ENCODE data around the gene TSR3.

TSR3 gene

GRCh38 chr16:1378087-1378803 lies 26.6 kb upstream of the TSR3 start:
- no peak for DNase-seq

GRCh38 chr16:1377406-1378010 lies 25.8 kb upstream of the TSR3 start:
- DNase-seq: peak in 44 of 56 donors; percentile 3 to 77 (median 38)

GRCh38 chr16:1375741-1376410 lies 24.2 kb upstream of the TSR3 start:
- DNase-seq: peak in 1 of 56 donors; percentile 13

GRCh38 chr16:1375298-1375640 lies 23.6 kb upstream of the TSR3 start:
- DNase-seq: no peak

- DNase-seq: no peak
Measured at GRCh38 chr16:1374418-1375297, 23.0 kb upstream of the TSR3 start.

- DNase-seq: no peak
Measured at GRCh38 chr16:1372292-1372950, 20.7 kb upstream of the TSR3 start.

- no peak for DNase-seq
Measured at GRCh38 chr16:1371054-1371978, 19.6 kb upstream of the TSR3 start.

- DNase-seq: no peak
Measured at GRCh38 chr16:1367486-1368174, 16.0 kb upstream of the TSR3 start.

GRCh38 chr16:1366712-1367299 lies 15.1 kb upstream of the TSR3 start:
- no peak for DNase-seq

GRCh38 chr16:1366060-1366711 lies 14.5 kb upstream of the TSR3 start:
- DNase-seq: no peak

GRCh38 chr16:1364510-1364909 lies 12.8 kb upstream of the TSR3 start:
- no peak for DNase-seq

- DNase-seq: peak in 5 of 56 donors; percentile 16 to 42 (median 25)
Measured at GRCh38 chr16:1363501-1364041, 11.9 kb upstream of the TSR3 start.

GRCh38 chr16:1362807-1363206 lies 11.1 kb upstream of the TSR3 start:
- no peak for DNase-seq

- DNase-seq: no peak
Measured at GRCh38 chr16:1361685-1362360, 10.1 kb upstream of the TSR3 start.

- no peak for DNase-seq
Measured at GRCh38 chr16:1357906-1358566, 6.4 kb upstream of the TSR3 start.

GRCh38 chr16:1356061-1356900 lies 4.6 kb upstream of the TSR3 start:
- no peak for DNase-seq

Measured in nucleus accumbens (tissue), 56 donors.